Effector memory CD8-positive, alpha-beta T cell (primary cell): ENCODE measurements around the gene F2RL3.

Experiments
- ATAC-seq: fragments of 150-1000 bp; cut with Tn5 transposase; replicated peaks from 2 replicates; pipeline ENCODE4 v1.10.0; 2021; ENCODE audit warnings: mild to moderate bottlenecking, moderate library complexity
- DNase-seq, 3 experiments: peaks; one replicate each; pipeline ENCODE4 v3.0.0; 2021
- H3K27ac Mint-ChIP-seq, 2 donors: one replicate each; pipeline ENCODE4 v1.8.0; 2022; ENCODE audit warnings: mild to moderate bottlenecking in 2 of 2, mixed read lengths in 2 of 2, moderate library complexity in 2 of 2
- H3K27me3 Mint-ChIP-seq, 2 donors: one replicate each; pipeline ENCODE4 v1.8.0; 2022; ENCODE audit warnings: mixed read lengths in 2 of 2
- H3K36me3 Mint-ChIP-seq: one replicate; pipeline ENCODE4 v1.8.0; 2022; ENCODE audit warnings: mild to moderate bottlenecking, moderate library complexity, mixed read lengths; ENCODE audit not compliant: insufficient read depth
- H3K4me1 Mint-ChIP-seq, 2 donors: one replicate each; pipeline ENCODE4 v1.8.0; 2022; ENCODE audit warnings: low read depth in 2 of 2, mixed read lengths in 2 of 2
- H3K4me3 Mint-ChIP-seq, 2 donors: one replicate each; pipeline ENCODE4 v1.8.0; 2022; ENCODE audit warnings: mild to moderate bottlenecking in 2 of 2, mixed read lengths in 2 of 2, moderate library complexity in 2 of 2
- H3K9me3 Mint-ChIP-seq, 2 donors: one replicate each; pipeline ENCODE4 v1.8.0; 2022; ENCODE audit warnings: mixed read lengths in 2 of 2

F2RL3 gene

DNA sequence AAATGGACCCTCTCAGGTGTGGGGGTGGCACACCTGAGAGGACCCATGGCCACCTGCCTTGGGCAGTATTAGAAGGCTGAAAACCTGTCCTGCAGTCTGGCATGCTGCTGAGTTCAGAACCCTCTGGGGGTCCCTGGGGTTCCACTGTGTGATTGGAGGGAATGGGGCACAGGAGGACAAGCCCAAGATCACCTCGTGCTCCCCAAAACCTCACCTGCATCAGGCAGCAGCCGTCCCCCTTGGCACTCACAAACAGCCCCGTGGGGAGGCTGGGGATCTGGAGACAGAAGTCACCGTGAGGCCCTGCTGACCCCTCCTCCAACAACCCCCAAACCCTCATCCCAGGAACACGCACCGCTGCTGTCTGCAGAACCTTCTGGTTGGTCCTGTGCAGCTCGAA, 14.5 kb downstream of the F2RL3 start:
- Mint-ChIP-seq H3K4me1 (peaks cover 0 to 14% of the 10 kb centered on the region in 2 donors), H3K9me3 (no peaks in the 10 kb centered on the region), H3K27ac (no peak overlapping the region), H3K27me3 (no peaks in the 10 kb centered on the region), H3K4me3 (no peak overlapping the region), H3K36me3 (peaks cover 3% of the 10 kb centered on the region)
- DNase-seq: no peak
- no peak for ATAC-seq

GRCh38 chr19:16904599-16904998, 15.8 kb downstream of the F2RL3 start:
- no peak overlapping the region for H3K4me3 Mint-ChIP-seq
- H3K27me3 Mint-ChIP-seq: no peaks in the 10 kb centered on the region
- H3K9me3 Mint-ChIP-seq: no peaks in the 10 kb centered on the region
- no peak overlapping the region for H3K27ac Mint-ChIP-seq
- H3K4me1 Mint-ChIP-seq: peaks cover 0 to 6% of the 10 kb centered on the region in 2 donors
- DNase-seq (no peak), ATAC-seq (no peak)
- H3K36me3 Mint-ChIP-seq: no peaks in the 10 kb centered on the region

GRCh38 chr19:16908759-16909158, 20.0 kb downstream of the F2RL3 start:
- no peaks in the 10 kb centered on the region for H3K4me1 Mint-ChIP-seq

DNA sequence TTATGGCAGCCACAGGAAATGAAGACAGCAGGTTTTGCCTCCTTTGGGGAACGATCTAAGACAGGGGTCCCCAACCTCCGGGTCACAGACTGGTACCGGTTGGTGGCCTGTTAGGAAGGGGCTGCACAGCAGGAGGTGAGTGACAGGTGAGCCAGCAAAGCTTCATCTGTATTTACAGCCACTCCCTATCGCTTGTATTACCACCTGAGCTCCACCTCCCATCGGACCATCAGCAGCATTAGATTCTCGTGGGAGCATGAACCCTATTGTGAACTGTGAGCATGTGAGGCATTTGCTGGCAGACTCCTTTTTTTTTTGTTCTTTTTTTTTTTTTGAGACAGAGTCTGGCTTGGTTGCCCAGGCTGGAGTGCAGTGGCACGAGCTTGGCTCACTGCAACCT, 22.2 kb downstream of the F2RL3 start:
- Mint-ChIP-seq H3K27me3 (peaks cover 0 to 17% of the 10 kb centered on the region in 2 donors), H3K27ac (no peak overlapping the region), H3K4me1 (no peaks in the 10 kb centered on the region), H3K4me3 (no peak overlapping the region), H3K36me3 (no peaks in the 10 kb centered on the region), H3K9me3 (peaks cover 9 to 20% of the 10 kb centered on the region in 2 donors)
- ATAC-seq (no peak), DNase-seq (no peak)

More at GRCh38 chr19:16908759-16909158, 20.0 kb downstream of the F2RL3 start:
- no peak for DNase-seq
- Mint-ChIP-seq H3K9me3 (peaks cover 9 to 20% of the 10 kb centered on the region in 2 donors), H3K36me3 (no peaks in the 10 kb centered on the region), H3K27ac (no peak overlapping the region), H3K4me3 (no peak overlapping the region), H3K27me3 (no peaks in the 10 kb centered on the region)
- no peak for ATAC-seq

- no peak for ATAC-seq
- H3K36me3 Mint-ChIP-seq: no peaks in the 10 kb centered on the region
Observed at GRCh38 chr19:16912780-16913179, 24.0 kb downstream of the F2RL3 start.

DNA sequence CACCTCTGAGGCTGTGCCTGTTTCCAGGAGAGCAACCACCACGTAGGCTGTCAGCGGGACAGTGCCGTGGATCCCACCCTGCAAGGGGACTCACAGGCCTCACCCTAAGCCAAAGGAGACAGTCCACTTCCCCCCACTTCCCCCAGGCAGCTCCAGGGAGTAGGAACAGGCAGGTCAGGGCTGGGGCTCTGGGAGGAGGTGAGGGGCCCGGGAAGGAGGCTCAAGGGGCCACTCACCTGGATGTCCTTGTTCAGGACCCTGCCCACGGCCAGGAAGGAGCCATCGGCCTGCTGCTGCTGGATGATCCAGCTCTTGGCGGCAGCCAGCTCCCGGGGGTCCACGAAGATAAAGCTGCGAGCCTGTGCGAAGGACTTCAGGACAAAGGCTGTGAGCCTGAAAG, 25.6 kb downstream of the F2RL3 start:
- H3K27ac Mint-ChIP-seq: no peak overlapping the region
- H3K27me3 Mint-ChIP-seq: peaks cover 10 to 49% of the 10 kb centered on the region in 2 donors
- H3K9me3 Mint-ChIP-seq: peaks cover 11 to 20% of the 10 kb centered on the region in 2 donors
- H3K36me3 Mint-ChIP-seq: no peaks in the 10 kb centered on the region
- no peaks in the 10 kb centered on the region for H3K4me1 Mint-ChIP-seq
- ATAC-seq (no peak), DNase-seq (no peak)
- no peak overlapping the region for H3K4me3 Mint-ChIP-seq

More at GRCh38 chr19:16912780-16913179, 24.0 kb downstream of the F2RL3 start:
- Mint-ChIP-seq H3K4me1 (no peaks in the 10 kb centered on the region), H3K4me3 (no peak overlapping the region), H3K27ac (no peak overlapping the region), H3K9me3 (peaks cover 9 to 20% of the 10 kb centered on the region in 2 donors), H3K27me3 (peaks cover 10 to 32% of the 10 kb centered on the region in 2 donors)
- DNase-seq: no peak

DNA sequence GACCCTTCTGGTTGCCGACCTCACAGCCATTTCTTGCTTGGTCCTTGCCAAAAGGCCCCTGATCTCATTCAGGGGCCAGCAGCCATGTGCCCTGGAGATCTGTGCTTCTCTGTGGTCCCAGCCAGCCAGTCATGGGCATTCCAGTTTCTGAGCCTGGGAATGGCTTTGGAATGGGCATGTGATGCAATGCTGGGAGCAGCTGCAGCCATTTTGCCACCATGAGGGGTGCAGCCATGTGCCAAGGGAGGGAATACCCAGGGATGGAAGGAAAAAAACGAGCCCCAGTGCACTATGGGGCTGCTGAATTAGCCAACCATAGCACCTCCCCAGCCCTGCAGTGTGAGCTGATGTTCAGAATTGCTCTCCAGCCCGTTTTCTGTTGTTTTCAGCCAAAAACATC, 26.3 kb downstream of the F2RL3 start:
- DNase-seq (no peak), ATAC-seq (no peak)
- Mint-ChIP-seq H3K9me3 (peaks cover 11 to 20% of the 10 kb centered on the region in 2 donors), H3K36me3 (no peaks in the 10 kb centered on the region), H3K4me3 (no peak overlapping the region), H3K27ac (no peak overlapping the region), H3K4me1 (no peaks in the 10 kb centered on the region), H3K27me3 (peaks cover 14 to 56% of the 10 kb centered on the region in 2 donors)

GRCh38 chr19:16915734-16916133, 26.9 kb downstream of the F2RL3 start:
- Mint-ChIP-seq H3K27ac (no peak overlapping the region), H3K4me1 (no peaks in the 10 kb centered on the region), H3K36me3 (no peaks in the 10 kb centered on the region), H3K4me3 (no peak overlapping the region), H3K9me3 (peaks cover 11 to 20% of the 10 kb centered on the region in 2 donors), H3K27me3 (peaks cover 14 to 56% of the 10 kb centered on the region in 2 donors)
- ATAC-seq (no peak), DNase-seq (no peak)

DNA sequence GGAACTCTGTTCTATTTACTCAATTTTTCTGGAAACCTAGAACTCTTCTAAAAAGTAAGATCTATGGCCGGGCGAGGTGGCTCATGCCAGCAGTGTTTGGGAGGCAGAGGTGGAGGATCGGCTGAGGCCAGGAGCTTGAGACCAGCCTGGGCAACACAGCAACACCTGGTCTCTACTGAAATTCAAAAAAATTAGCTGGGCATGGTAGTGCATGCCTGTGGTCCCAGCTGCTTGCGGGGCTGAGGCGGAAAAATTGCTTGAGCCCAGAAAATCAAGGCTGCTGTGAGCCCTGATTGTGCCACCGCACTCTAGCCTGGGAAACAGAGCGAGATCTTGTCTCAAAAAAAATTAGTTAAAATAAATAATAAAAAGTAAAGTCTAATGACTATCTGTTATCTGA, 28.6 kb downstream of the F2RL3 start:
- DNase-seq: no peak
- Mint-ChIP-seq H3K27ac (no peak overlapping the region), H3K9me3 (peaks cover 9 to 14% of the 10 kb centered on the region in 2 donors), H3K36me3 (no peaks in the 10 kb centered on the region), H3K27me3 (peaks cover 18 to 61% of the 10 kb centered on the region in 2 donors), H3K4me1 (peaks cover 0 to under 1% of the 10 kb centered on the region in 2 donors), H3K4me3 (no peak overlapping the region)
- no peak for ATAC-seq

- DNase-seq (no peak), ATAC-seq (no peak)
- H3K9me3 Mint-ChIP-seq: peaks cover 0 to 2% of the 10 kb centered on the region in 2 donors
- no peak overlapping the region for H3K4me3 Mint-ChIP-seq
- H3K36me3 Mint-ChIP-seq: no peaks in the 10 kb centered on the region
- H3K4me1 Mint-ChIP-seq: peaks cover 0 to 2% of the 10 kb centered on the region in 2 donors
- no peak overlapping the region for H3K27ac Mint-ChIP-seq
- peaks cover 24 to 66% of the 10 kb centered on the region in 2 donors for H3K27me3 Mint-ChIP-seq
Observed at GRCh38 chr19:16919496-16919895, 30.7 kb downstream of the F2RL3 start.

DNA sequence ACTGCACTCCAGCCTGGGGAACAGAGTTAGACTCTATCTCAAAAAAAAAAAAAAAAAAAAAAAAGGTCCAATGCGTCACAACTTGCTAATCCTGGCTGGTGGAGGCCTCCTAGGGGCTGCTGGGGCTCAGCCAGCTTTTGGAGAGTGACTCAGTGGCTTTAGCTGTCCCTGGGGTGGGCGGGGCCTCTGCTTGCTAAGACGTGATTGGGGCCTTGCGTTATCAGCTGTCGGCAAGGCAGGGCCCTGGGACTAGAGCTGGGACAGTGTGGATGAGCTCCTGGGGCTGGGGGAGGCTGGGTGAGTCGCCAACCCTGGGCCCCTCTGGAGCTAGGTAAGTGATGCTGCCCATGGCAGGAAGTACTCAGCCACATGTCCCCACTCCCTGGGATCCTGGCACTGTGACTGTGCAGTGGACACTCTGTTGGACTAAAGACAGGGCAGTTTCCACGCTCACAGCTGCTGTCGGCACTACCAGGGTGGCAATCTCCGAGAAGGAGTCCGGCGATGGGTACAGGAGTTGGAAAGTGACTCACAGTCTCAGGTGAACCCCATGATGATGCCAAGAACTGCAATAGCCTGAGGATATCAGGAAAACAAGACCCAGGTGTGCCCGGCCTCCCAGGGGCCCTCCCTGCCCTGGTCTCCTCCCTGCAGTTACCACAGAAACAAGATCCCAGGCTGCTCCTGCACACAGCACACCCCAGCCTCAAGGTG, 32.2 kb downstream of the F2RL3 start:
- Mint-ChIP-seq H3K4me3 (no peak overlapping the region), H3K27ac (no peak overlapping the region), H3K9me3 (peaks cover 4 to 10% of the 10 kb centered on the region in 2 donors), H3K27me3 (peaks cover 29 to 56% of the 10 kb centered on the region in 2 donors), H3K4me1 (peaks cover 0 to 2% of the 10 kb centered on the region in 2 donors), H3K36me3 (no peaks in the 10 kb centered on the region)
- ATAC-seq (no peak), DNase-seq (no peak)

GRCh38 chr19:16921766-16922591, 33.2 kb downstream of the F2RL3 start:
- no peak for ATAC-seq
- peaks cover 30 to 57% of the 10 kb centered on the region in 2 donors for H3K27me3 Mint-ChIP-seq
- no peak overlapping the region for H3K4me3 Mint-ChIP-seq
- DNase-seq: no peak
- H3K36me3 Mint-ChIP-seq: no peaks in the 10 kb centered on the region
- peaks cover 0 to 2% of the 10 kb centered on the region in 2 donors for H3K4me1 Mint-ChIP-seq
- H3K9me3 Mint-ChIP-seq: peaks cover 9 to 10% of the 10 kb centered on the region in 2 donors
- H3K27ac Mint-ChIP-seq: no peak overlapping the region

- no peaks in the 10 kb centered on the region for H3K36me3 Mint-ChIP-seq
- ATAC-seq: no peak
- H3K4me1 Mint-ChIP-seq: peaks cover 0 to 2% of the 10 kb centered on the region in 2 donors
- no peak for DNase-seq
- H3K9me3 Mint-ChIP-seq: peaks cover 9 to 10% of the 10 kb centered on the region in 2 donors
- H3K27ac Mint-ChIP-seq: no peak overlapping the region
- no peak overlapping the region for H3K4me3 Mint-ChIP-seq
- H3K27me3 Mint-ChIP-seq: peaks cover 27 to 57% of the 10 kb centered on the region in 2 donors
Observed at GRCh38 chr19:16922592-16922934, 33.8 kb downstream of the F2RL3 start.

DNA sequence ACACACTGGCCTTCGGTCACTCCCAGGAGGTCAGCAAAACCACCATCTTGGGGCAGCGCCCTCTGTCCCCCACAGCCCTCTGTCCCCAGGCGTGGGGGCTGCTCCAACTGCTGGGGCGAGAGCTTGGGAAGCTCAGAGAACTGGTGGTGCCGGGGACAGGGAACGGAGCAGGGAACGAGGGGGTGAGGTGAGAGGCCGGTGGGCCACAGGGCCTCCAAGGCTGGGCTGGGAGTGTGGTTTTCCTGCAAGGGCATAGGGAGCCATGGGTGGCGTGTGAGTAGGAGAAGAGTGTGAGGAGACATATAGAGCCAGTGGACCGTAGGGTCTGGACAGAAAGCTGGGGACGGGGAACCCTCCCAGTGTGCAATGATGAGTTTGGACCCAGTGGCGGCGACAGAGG, 34.1 kb downstream of the F2RL3 start:
- Mint-ChIP-seq H3K4me3 (no peak overlapping the region), H3K36me3 (no peaks in the 10 kb centered on the region), H3K4me1 (peaks cover 0 to 2% of the 10 kb centered on the region in 2 donors), H3K27ac (no peak overlapping the region), H3K27me3 (peaks cover 28 to 57% of the 10 kb centered on the region in 2 donors), H3K9me3 (peaks cover 9 to 10% of the 10 kb centered on the region in 2 donors)
- DNase-seq (no peak), ATAC-seq (no peak)
